Measurements from ENCODE around the gene KIF1A. TPM values are rescaled to one million over a fixed set of nuclear protein-coding genes. Genes with fewer than 3 reads are reported as not detected.

KIF1A gene
- total RNA-seq, 1 experiment from 2014 or later, result not detected

- POLR2A ChIA-PET (ENCODE audit: unreplicated experiment), result no interaction called here
- H3K27me3 ChIP-seq (ENCODE audit: insufficient read depth, low read depth), result peaks cover 67% of the 10 kb centered on the region
- DNase-seq, result no peak
Measured at GRCh38 chr2:240672701-240673190, 147.3 kb downstream of the KIF1A start.

GRCh38 chr2:240672076-240672700, 147.8 kb downstream of the KIF1A start:
- no peak overlapping the region for H3K4me2 ChIP-seq
- POLR2A ChIA-PET (ENCODE audit: unreplicated experiment), result no interaction called here
- TF ChIP-seq EZH2 (IDR thresholded peaks at IDR 0.05; ENCODE audit: low read depth), result no peak
- no peak for TF ChIP-seq CTCF (conservative IDR thresholded peaks at IDR 0.05)
- H4K20me1 ChIP-seq (ENCODE audit: insufficient read depth), result no peaks in the 10 kb centered on the region
- H3F3A ChIP-seq (ENCODE audit: insufficient read depth, low read depth), result no peaks in the 10 kb centered on the region
- no peaks in the 10 kb centered on the region for H3K9me3 ChIP-seq (ENCODE audit: insufficient read depth, low read depth)
- peaks cover 73% of the 10 kb centered on the region for H3K27me3 ChIP-seq (ENCODE audit: insufficient read depth, low read depth)
- BruUV-seq (replicated peaks), result no TSS peak
- no peak overlapping the region for H3K4me3 ChIP-seq
- H3K79me2 ChIP-seq (ENCODE audit: low read depth), result no peaks in the 10 kb centered on the region
- DNase-seq, result no peak
- H3K4me1 ChIP-seq (replicated peaks; ENCODE audit: insufficient read depth), result no peaks in the 10 kb centered on the region
- H3K9me2 ChIP-seq (ENCODE audit: insufficient read depth), result no peaks in the 10 kb centered on the region
- H3K27ac ChIP-seq, result no peak overlapping the region
- intact Hi-C loops (cut with micrococcal nuclease; ENCODE audit: unreplicated experiment), result no loop called here
- no peak overlapping the region for H2AFZ ChIP-seq
- H3K36me3 ChIP-seq (ENCODE audit: low read depth), result no peaks in the 10 kb centered on the region
- CTCF ChIA-PET, result no interaction called here

More at GRCh38 chr2:240672701-240673190, 147.3 kb downstream of the KIF1A start:
- Histone ChIP-seq H3K4me2 (no peak overlapping the region), H3F3A (ENCODE audit: insufficient read depth, low read depth) (no peaks in the 10 kb centered on the region), H3K9me3 (ENCODE audit: insufficient read depth, low read depth) (no peaks in the 10 kb centered on the region), H3K79me2 (ENCODE audit: low read depth) (no peaks in the 10 kb centered on the region), H3K4me1 (replicated peaks; ENCODE audit: insufficient read depth) (no peaks in the 10 kb centered on the region), H2AFZ (no peak overlapping the region), H3K4me3 (no peak overlapping the region), H3K27ac (no peak overlapping the region), H3K36me3 (ENCODE audit: low read depth) (no peaks in the 10 kb centered on the region), H3K9me2 (ENCODE audit: insufficient read depth) (no peaks in the 10 kb centered on the region), H4K20me1 (ENCODE audit: insufficient read depth) (no peaks in the 10 kb centered on the region)
- intact Hi-C loops (cut with micrococcal nuclease; ENCODE audit: unreplicated experiment), result no loop called here
- CTCF ChIA-PET, result no interaction called here
- no TSS peak for BruUV-seq (replicated peaks)
- no peak for TF ChIP-seq EZH2 (IDR thresholded peaks at IDR 0.05; ENCODE audit: low read depth)

GRCh38 chr2:240670950-240671349, 149.1 kb downstream of the KIF1A start:
- POLR2A ChIA-PET (ENCODE audit: unreplicated experiment), result no interaction called here
- H3K79me2 ChIP-seq (ENCODE audit: low read depth), result no peaks in the 10 kb centered on the region
- H2AFZ ChIP-seq, result no peak overlapping the region
- TF ChIP-seq CTCF (conservative IDR thresholded peaks at IDR 0.05) (no peak), EZH2 (IDR thresholded peaks at IDR 0.05; ENCODE audit: low read depth) (no peak)
- BruUV-seq (replicated peaks), result no TSS peak
- H3K4me2 ChIP-seq, result no peak overlapping the region
- peaks cover 85% of the 10 kb centered on the region for H3K27me3 ChIP-seq (ENCODE audit: insufficient read depth, low read depth)
- H3K4me1 ChIP-seq (replicated peaks; ENCODE audit: insufficient read depth), result no peaks in the 10 kb centered on the region
- H3K4me3 ChIP-seq, result no peak overlapping the region
- no peak for DNase-seq
- H4K20me1 ChIP-seq (ENCODE audit: insufficient read depth), result no peaks in the 10 kb centered on the region
- no peak overlapping the region for H3K27ac ChIP-seq
- no peaks in the 10 kb centered on the region for H3F3A ChIP-seq (ENCODE audit: insufficient read depth, low read depth)
- H3K9me2 ChIP-seq (ENCODE audit: insufficient read depth), result no peaks in the 10 kb centered on the region
- H3K9me3 ChIP-seq (ENCODE audit: insufficient read depth, low read depth), result no peaks in the 10 kb centered on the region
- intact Hi-C loops (cut with micrococcal nuclease; ENCODE audit: unreplicated experiment), result no loop called here
- no peaks in the 10 kb centered on the region for H3K36me3 ChIP-seq (ENCODE audit: low read depth)
- CTCF ChIA-PET, result interaction anchor here (0.7 kb wide), 1 partner anchor 170 kb away, joined by 3 read pairs; no protein-coding TSS in a partner anchor
